Measurements from ENCODE around the gene OR7C2. TPM values are rescaled to one million over a fixed set of nuclear protein-coding genes. Genes with fewer than 3 reads are reported as not detected.

OR7C2 gene
- total and polyA plus RNA-seq, 8 donors: not detected

- Histone ChIP-seq H3K36me3 (no peaks in the 10 kb centered on the region), H3K4me1 (no peaks in the 10 kb centered on the region), H3K27me3 (peaks cover 0 to 37% of the 10 kb centered on the region in 2 donors), H3K27ac (no peak overlapping the region), H3K4me3 (no peak overlapping the region), H3K9me3 (no peaks in the 10 kb centered on the region)
- DNase-seq (no peak), ATAC-seq (no peak)
- intact Hi-C loops (cut with DNase I): no loop called here
- no peak for TF ChIP-seq CTCF (IDR thresholded peaks at IDR 0.05)
These were observed 9.1 kb downstream of the OR7C2 start for GRCh38 chr19:14950421-14950820.

DNA sequence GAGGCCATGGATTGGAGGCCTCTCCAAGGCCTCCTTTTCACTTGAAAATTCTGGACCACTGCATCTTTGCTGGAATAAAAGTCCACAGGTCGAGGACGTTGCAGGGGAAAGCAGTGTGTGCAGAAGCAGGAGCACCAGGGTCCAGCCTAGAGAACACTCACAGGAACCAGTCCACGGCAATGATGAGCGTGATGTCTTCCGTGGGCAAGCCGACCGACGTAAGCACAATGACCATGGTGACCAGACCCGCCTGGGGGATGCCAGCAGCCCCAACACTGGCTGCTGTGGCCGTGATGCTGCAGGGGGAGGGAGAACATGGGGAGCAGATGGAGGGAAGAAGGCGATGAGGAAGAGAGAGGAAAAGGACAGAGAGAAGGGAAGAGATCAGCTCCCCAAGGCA is 11.5 kb downstream of the OR7C2 start:
- intact Hi-C loops (cut with DNase I): no loop called here
- ATAC-seq: no peak
- Histone ChIP-seq H3K9me3 (peaks cover 0 to 8% of the 10 kb centered on the region in 2 donors), H3K27ac (no peak overlapping the region), H3K4me1 (no peaks in the 10 kb centered on the region), H3K4me3 (no peak overlapping the region), H3K27me3 (peaks cover 0 to 32% of the 10 kb centered on the region in 2 donors), H3K36me3 (no peaks in the 10 kb centered on the region)
- DNase-seq: no peak
- TF ChIP-seq CTCF (IDR thresholded peaks at IDR 0.05): no peak

DNA sequence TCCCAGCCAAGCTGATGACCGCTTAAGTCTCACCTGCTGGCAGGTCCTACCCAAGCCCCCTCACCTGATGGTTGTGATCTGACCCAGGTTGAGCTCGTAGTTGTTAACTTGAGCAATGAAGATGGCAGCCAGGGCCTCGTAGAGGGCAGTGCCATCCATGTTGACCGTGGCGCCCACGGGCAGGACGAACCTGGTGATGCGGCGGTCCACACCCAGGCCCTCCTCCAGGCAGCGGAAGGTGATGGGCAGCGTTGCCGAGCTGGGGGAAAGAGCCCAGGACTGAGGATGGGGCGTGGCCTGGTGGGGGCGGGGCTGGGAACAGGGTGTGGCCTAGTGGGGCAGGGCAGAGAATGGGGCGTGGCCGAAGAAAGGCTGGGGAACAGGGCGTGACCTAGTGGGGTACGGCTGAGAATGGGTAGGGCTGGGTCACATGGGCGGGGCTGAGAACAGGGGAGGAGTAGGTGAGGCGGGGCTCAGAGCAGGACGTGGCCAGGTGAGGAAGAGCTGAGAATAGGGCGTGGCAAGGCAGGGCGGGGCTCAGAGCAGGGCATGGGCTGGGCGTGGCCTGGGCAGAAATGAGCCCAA is 12.9 kb downstream of the OR7C2 start:
- intact Hi-C loops (cut with DNase I): no loop called here
- Histone ChIP-seq H3K36me3 (no peaks in the 10 kb centered on the region), H3K27ac (no peak overlapping the region), H3K27me3 (peaks cover 0 to 30% of the 10 kb centered on the region in 2 donors), H3K4me1 (no peaks in the 10 kb centered on the region), H3K4me3 (no peak overlapping the region), H3K9me3 (peaks cover 0 to 21% of the 10 kb centered on the region in 2 donors)
- no peak for TF ChIP-seq CTCF (IDR thresholded peaks at IDR 0.05)
- ATAC-seq (no peak), DNase-seq (no peak)

GRCh38 chr19:14957464-14957863 is 16.2 kb downstream of the OR7C2 start:
- H3K9me3 ChIP-seq: peaks cover 0 to 45% of the 10 kb centered on the region in 2 donors
- H3K4me1 ChIP-seq: no peaks in the 10 kb centered on the region
- ATAC-seq: no peak
- no peak for TF ChIP-seq CTCF (IDR thresholded peaks at IDR 0.05)
- H3K4me3 ChIP-seq: no peak overlapping the region
- intact Hi-C loops (cut with DNase I): no loop called here
- no peak overlapping the region for H3K27ac ChIP-seq
- H3K36me3 ChIP-seq: no peaks in the 10 kb centered on the region
- DNase-seq: no peak
- peaks cover 0 to 18% of the 10 kb centered on the region in 2 donors for H3K27me3 ChIP-seq

- Histone ChIP-seq H3K36me3 (no peaks in the 10 kb centered on the region), H3K9me3 (peaks cover 0 to 49% of the 10 kb centered on the region in 2 donors)
- no peak for ATAC-seq
These were observed 18.0 kb downstream of the OR7C2 start for GRCh38 chr19:14959263-14959662.

More at GRCh38 chr19:14959263-14959662, 18.0 kb downstream of the OR7C2 start:
- TF ChIP-seq CTCF (IDR thresholded peaks at IDR 0.05): no peak
- Histone ChIP-seq H3K27me3 (peaks cover 0 to 8% of the 10 kb centered on the region in 2 donors), H3K4me3 (no peak overlapping the region), H3K27ac (no peak overlapping the region), H3K4me1 (no peaks in the 10 kb centered on the region)
- no peak for DNase-seq
- intact Hi-C loops (cut with DNase I): no loop called here
